NCI-H1436 treated with DMSO at 0.1 percent for 48 hours (cell line): ENCODE measurements around the gene OR2G3.

Experiments used
- DNase-seq: peaks from one replicate; lab custom pipeline; 2025; lab: John Stamatoyannopoulos, UW

OR2G3 gene

DNA sequence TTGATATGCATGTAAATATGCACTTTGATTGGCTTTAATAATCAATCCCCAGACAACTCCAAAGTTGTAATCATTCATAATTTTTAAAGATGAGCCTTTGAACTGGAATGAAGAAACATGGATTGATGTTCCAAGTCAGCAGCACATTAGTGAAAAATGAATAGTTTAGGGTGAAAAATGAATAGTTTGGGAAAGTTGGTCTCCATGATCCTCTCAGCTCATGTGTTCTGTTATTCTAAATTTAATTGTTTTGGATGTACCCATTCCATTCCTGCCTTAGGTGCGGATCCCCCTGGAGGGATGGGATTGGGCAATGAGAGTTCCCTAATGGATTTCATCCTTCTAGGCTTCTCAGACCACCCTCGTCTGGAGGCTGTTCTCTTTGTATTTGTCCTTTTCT lies at the start of gene OR2G3:
OR2G3 (plus strand) TSS at position 301 of the 400 bp plus-strand sequence; CDS start at position 301, 0 bp downstream.
- DNase-seq: no peak

DNA sequence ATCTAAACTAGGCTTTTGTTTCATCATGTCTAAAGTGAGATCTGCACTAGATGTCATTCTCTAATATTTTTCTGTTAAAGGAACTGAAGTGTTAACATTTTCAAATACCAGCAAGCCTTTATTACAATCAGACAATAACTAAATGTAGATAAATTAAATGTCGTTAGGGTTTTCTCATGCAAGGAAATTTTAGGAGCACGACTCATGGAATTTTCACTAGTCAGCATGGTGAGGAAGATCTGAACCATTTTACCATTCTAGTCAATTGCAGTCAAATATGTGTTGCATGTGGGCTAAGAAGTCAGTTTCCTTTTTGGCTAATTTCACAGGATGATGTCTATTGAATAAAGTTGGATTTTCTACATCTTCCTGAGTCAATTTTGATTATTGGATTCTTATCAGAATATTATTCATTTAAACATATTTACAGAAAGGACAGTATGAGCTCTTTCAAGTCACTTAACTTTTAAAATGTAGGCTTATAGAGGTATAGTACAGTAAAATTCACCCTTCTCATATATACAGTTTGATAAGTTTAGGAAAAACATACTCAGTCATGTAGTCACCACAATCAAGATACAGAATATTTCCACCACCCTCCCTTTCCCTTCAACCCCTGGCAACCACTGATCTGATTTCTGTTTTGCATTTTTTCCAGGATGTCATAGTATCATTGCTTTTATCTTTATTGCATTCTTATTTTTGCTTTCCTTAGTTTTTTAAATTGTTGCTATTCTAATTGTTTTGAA lies 47.3 kb upstream of the OR2G3 start:
- no peak for DNase-seq

DNA sequence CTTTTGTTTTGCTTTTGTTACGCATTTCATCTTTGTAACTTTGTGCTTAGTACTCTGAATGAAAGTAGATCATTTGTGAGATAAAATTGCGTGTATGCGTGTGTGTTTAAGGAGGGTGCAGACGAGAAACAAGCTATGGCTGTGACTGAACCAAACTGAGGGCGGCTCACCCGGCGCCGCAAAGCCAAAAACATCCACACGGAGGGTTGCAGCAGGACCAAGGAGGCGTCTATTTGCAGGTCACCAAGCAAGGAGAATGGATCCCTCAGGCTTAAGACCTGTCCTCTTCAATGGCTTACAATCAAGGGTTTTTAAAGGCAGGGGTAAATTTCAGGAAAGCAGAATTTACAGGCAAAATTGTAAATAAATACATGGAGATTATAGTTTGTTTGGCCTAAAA lies 43.7 kb upstream of the OR2G3 start:
- no peak for DNase-seq

DNA sequence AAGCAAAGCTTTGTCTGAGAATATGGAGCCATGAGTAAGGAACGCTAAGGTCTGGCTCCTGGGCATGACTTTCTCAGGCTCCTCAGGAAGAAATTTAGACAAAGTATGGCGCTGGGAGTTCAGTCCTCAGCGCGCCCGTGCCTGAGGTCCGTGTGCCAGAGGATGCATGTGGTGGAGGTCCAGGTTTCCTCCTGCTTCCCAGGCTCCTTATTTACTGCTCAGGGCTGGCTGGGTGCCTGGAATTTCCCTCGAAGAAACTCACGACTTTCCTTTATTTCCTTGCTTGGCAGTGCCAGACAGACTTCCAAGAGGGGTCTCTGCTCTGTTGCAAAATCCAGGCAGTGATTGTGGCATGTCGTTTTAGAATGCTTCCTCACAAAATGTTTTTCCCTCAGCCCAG lies 43.2 kb upstream of the OR2G3 start:
- no peak for DNase-seq

DNA sequence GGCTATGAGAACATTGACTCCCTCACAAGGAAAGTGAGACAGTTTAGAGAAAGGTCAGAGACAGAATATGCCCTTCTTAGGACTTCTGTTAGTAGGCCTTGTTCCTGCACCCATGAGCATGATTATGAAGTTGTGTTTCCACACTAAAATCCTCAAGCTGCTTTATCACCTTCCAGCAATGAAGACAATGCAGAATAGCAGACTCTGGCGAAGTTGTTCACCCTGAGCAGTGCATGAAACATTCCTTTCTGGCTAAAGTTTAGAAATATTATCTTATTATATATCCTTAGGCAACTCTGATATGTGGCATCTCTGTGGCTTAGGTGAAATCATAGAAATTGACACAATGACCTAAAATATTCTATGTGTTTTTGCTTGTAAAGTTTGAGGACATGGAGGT lies 31.1 kb upstream of the OR2G3 start:
- DNase-seq: no peak

DNA sequence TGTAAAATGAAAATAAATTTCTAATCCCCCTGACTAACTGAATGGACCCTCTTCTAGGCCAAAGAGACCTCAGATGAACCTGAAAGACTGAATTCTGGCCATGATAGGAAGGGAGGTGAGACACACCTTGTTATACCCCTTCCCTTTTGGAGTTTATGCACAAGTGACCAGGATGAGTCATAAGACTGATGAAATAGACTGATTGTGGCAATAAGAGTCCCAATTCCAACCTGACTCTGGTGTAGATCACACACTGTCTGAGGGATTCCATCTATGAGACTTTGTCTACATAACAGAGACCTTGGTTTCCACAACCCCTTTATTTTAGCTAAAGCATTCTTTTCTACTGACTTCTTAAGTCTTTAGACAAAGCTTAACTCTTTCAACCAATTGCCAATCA lies 30.7 kb upstream of the OR2G3 start:
- DNase-seq: no peak

DNA sequence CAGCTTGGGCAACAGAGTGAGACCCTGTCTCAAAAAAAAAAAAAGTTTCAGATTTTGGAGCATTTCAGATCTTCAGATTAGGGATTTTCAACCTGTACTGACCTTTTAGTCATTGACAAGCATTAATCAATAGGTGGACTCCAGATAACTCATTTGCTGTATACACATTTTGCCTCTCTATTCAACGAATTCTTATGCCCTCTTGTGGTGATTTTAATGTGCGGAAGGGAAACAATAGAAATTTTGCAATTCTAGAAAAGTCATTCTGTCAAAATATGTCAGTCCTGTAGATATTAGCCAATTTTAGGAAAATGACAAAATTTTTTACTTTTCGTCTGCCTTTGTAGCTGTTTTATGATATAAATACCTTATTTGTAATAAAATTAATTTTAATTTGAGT lies 28.9 kb upstream of the OR2G3 start:
- DNase-seq: peak; percentile 3

DNA sequence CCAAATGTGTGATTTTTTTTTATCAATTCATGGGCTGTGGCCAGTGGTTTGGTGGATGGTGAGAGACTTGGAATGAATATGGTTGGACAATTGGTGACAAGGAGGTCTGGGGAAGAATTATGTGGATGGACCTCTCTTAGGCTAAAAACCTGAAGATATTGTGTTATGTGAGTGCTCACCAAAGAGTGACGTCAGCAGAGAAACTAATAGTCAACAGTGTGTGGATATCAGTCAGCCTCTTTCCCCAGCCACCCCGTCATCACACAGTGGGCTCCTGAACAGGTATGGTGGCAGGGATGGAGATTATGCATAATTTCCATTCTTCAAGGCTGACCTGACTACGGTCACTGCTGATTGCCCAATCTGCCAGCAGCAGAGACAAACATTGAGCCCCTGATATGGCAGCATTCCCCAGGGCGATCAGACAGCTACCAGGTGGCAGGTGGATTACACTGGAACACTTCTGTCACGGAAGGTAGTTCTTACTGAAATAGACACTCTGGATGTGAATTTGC lies 26.4 kb upstream of the OR2G3 start:
- no peak for DNase-seq

DNA sequence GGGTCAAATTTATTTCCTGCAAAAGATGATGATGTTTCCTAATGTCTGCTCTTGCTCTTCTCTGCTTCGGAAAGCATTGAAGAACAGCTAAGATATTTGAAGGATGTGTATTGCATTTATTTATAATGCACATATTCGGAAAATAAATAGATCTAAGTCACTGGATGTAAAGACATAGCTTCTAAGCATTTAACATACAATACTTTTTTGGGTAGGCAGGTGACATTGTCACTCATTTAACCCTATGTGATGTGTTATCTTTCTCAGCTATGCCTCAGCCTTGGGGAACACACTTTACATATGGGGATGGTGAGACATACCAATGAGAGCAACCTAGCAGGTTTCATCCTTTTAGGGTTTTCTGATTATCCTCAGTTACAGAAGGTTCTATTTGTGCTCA lies 17.3 kb upstream of the OR2G3 start, which contains the start of gene OR2G2:
OR2G2 (plus strand) TSS at position 301 of the 400 bp plus-strand sequence; CDS start at position 301, 0 bp downstream.
- DNase-seq: no peak

DNA sequence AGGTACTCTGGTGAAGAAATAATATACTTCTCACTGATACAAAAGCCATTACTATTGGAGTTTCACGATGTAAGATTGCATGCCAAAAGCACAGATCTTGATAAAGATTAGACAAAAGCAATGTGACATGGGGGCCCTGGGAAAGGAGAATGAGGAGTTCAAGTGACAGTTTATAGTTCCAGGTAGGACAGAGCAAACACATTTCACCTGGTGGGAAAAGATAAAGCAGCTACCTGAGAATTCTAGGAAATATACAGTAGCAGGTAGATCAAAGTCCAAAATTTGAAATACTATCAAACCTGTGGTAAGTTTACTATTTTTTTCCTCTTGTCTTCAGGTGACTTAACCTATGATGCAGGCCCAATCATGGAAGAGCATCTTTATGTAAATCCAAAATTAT lies 8.0 kb downstream of the OR2G3 start:
- no peak for DNase-seq

DNA sequence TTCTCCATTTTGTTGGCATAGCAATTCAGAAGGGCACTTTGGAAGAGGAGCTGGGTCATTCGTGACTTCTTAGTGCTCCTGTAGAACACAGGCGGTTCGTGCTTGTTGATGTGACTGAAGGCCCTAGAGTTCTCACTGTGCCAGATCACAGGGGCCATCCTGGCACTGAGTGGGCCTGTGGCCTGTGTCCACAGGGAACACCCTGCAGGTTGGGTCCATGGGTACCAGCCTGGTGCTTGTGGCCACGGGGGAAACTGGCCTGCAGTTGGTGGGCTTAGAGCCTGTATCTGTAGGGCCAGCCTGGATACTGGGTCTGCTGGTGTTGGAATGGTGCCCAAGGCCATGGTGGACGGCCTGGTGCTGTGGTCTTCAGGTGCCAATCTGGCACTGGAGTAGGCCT lies 9.2 kb downstream of the OR2G3 start:
- DNase-seq: no peak

DNA sequence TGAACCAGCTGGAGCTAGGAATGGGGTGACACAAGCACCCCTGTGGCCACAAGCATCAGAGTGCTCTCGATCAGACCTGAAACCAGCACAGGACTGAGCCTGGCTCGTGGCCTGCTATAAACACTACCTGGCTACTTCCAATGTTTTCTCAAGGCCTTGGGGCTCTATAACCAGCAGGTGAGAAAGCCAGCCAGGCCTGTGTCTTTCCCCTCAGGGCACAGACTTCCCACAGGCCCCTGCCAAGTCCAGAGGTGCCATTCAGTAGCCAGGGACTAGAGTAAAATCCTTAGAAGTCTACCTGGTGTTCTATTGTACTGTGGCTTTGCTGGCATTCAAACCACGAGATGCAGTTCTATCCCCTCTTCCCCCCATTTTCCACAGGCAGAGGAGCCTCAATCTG lies 22.6 kb downstream of the OR2G3 start:
- no peak for DNase-seq

DNA sequence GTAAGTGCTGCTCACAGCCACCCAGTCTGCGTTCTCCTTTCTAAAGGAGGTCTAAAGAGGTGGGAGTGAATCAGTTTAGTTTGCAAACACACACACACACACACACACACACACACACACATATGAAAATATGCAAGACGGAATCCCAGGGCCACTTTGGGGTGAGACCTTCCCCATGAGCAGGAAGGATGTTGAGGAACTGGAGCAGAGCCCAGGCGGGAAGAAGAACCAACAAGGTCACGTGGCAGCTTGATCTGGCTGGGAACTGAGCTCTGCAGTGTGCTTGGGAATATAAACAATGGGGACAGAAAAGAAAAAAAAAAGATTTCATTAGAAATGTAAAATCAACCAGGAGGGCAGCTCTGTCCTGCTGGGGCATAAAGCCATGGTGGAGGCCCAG lies 32.6 kb downstream of the OR2G3 start:
- DNase-seq: no peak

DNA sequence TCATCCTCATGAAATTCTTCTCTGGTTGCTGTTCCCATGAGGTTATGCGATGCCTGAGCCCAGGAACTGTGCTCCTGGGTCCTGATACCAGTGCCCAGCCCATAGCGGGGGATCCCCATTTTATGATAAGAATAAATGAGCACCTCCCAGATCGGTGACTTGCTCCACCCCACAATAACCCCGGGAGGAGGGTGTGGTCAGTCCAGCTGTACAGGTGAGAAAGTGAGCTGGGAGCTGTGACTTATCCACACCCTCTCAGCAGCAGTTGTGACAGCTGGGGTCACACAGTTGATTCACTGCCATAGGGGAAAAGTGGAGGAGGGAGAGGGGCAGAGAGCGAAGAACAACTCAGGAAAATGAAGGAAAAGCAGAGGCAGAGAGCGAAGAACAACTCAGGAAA lies 33.4 kb downstream of the OR2G3 start:
- no peak for DNase-seq

DNA sequence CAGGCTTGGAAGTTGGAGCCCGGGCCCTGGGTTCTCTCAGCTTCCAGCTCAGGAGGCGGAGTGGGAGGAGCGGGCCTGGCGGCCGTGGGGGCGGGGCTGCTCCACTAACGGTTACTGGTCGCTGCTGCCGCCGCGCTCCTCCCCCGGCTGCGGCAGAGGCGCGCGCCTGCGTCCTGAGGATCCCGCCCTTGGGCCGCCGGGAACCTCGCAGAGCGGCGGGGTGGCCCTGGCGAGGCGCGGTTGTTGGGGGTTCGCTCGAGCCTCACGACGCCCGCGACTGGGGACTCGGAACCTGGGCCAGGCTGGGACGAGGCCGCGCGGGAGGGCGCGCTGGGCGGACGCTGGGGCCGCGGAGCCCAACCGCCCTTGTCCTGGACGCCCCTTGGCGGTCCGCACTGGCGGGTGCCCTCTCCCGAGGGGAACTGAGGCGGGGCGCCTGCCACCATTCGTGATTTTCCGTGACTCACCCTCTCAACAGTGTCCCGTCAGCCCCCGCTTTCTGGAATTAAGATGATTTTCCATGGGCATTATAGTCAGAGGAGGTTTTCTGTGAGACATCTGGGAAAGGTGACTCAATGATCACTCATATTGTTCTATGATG lies 34.1 kb downstream of the OR2G3 start:
- DNase-seq: no peak

DNA sequence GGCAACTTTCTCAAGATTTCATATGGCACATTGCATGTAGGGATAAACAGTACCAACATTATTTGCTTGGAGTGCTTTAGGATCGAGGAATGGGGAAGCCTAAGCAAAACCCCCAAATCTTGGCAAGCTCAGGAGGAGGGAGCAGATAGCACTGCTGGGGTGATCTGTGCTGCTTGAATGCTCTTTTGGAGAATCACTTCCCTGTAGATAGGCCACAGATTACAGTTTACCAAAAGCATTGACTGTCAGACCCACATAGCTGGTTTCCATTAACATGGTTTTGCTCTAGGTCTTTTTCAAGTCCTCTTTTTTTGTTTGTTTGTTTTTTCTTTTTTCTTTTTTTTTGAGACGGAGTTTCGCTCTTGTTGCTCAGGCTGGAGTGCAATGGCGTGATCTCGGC lies 37.4 kb downstream of the OR2G3 start:
- DNase-seq: no peak

DNA sequence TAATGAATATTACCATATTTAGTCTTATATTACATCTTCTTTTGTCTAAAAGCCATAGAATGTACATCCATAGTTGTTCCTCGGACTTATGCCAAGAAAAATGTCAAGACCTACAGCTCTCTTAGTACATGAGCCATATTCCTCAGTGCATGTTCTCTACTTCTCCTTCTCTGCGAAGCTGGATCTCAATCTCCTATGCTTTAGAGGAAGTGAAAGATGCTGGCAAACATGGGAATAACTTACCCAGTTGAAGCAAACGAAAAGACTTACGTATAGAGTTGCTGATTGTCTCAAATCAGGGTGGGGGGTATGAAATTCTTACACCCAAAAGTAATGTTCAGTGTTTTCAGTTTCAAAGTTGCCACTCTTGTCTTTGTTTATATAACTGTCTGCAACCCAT lies 41.5 kb downstream of the OR2G3 start:
- DNase-seq: no peak

DNA sequence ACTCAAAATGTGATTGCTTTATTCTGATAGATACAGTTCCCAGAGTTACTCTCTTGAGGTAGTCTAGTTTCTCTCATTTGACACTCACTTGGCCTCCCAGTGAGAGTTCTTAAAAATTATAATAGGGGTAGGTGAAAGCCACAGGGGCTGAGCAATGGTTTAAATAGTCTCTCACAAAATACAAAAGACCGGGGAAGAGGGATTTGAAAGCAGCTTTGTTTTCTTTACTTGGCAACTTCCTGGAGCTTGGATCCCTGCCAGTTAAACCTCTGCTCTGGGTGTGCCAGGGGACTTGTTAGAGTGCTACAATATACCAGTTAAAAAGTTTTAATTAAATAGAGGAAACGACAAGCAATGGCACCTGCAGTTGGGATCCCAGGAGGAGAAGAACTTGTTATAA lies 42.5 kb downstream of the OR2G3 start:
- no peak for DNase-seq

DNA sequence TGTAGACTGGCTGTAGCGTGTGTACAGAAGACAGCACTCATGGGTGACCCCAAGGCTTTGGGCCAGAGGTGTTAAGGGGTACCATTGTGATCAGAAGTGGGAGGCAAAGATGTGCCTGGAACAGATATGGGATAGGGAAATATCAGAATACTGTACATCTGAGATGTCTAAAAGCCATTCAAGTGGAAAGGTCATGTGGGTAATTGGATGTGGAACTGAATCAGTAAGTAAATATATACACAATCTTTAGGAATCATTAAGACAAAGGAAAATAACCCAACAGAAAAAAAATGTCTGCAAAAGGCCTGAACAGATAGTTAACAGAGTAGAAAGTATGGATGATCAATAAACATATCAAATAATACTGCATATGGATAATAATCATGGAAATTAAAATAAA lies 47.7 kb downstream of the OR2G3 start:
- no peak for DNase-seq
